ENCODE results near the gene LRIT3.

Gene LRIT3

GRCh38 chr4:109916027-109916409 is 68.1 kb downstream of the LRIT3 start:
- ChIA-PET CTCF (interaction anchor here (0.7 kb wide), 1 partner anchor 60 kb away, joined by 3 read pairs; no protein-coding TSS in a partner anchor), POLR2A (interaction anchor here (0.7 kb wide), 1 partner anchor 29 kb away, joined by 3 read pairs; no protein-coding TSS in a partner anchor)
- Histone ChIP-seq H3K9me3 (ENCODE audit: control extremely low read depth in 1 of 5, control insufficient read depth in 4 of 5, insufficient read depth in 2 of 5, low read depth in 1 of 5, low read length in 4 of 5) (no peaks in the 10 kb centered on the region), H3K4me3 (ENCODE audit: control insufficient read depth in 1 of 7, extremely low read depth in 1 of 7, insufficient read depth in 4 of 7, low read depth in 2 of 7, low read length in 6 of 7) (no peak overlapping the region), H3K27ac (ENCODE audit: insufficient read depth in 1 of 2, low read depth in 1 of 2, low read length in 2 of 2, poor library complexity in 1 of 2, severe bottlenecking in 2 of 2) (no peak overlapping the region), H3K27me3 (replicated peaks in 2 of 5; ENCODE audit: control insufficient read depth in 4 of 5, insufficient read depth in 5 of 5, low read length in 4 of 5) (no peaks in the 10 kb centered on the region), H3K4me1 (ENCODE audit: control extremely low read depth in 1 of 4, control insufficient read depth in 4 of 4, insufficient read depth in 4 of 4, low read length in 3 of 4) (peaks cover 7 to 17% (median 16%) of the 10 kb centered on the region in 4 experiments), H3K36me3 (ENCODE audit: control insufficient read depth in 4 of 4, insufficient read depth in 4 of 4, low read length in 3 of 4) (no peaks in the 10 kb centered on the region)
- whole genome bisulfite sequencing (ENCODE audit: insufficient coverage) = 86% methylated on average over 3 of the region's 4 CpGs
- DNase-seq = no peak

GRCh38 chr4:109921384-109921808 is 73.5 kb downstream of the LRIT3 start:
- Histone ChIP-seq H3K36me3 (ENCODE audit: control insufficient read depth in 4 of 4, insufficient read depth in 4 of 4, low read length in 3 of 4) (no peaks in the 10 kb centered on the region), H3K27ac (ENCODE audit: insufficient read depth in 1 of 2, low read depth in 1 of 2, low read length in 2 of 2, poor library complexity in 1 of 2, severe bottlenecking in 2 of 2) (no peak overlapping the region), H3K4me1 (ENCODE audit: control extremely low read depth in 1 of 4, control insufficient read depth in 4 of 4, insufficient read depth in 4 of 4, low read length in 3 of 4) (peaks cover 0 to 7% (median 4%) of the 10 kb centered on the region in 4 experiments), H3K4me3 (ENCODE audit: control insufficient read depth in 1 of 7, extremely low read depth in 1 of 7, insufficient read depth in 4 of 7, low read depth in 2 of 7, low read length in 6 of 7) (no peak overlapping the region), H3K27me3 (replicated peaks in 2 of 5; ENCODE audit: control insufficient read depth in 4 of 5, insufficient read depth in 5 of 5, low read length in 4 of 5) (no peaks in the 10 kb centered on the region), H3K9me3 (ENCODE audit: control extremely low read depth in 1 of 5, control insufficient read depth in 4 of 5, insufficient read depth in 2 of 5, low read depth in 1 of 5, low read length in 4 of 5) (no peaks in the 10 kb centered on the region)
- POLR2A ChIA-PET = no interaction called here
- WGBS (ENCODE audit: insufficient coverage) = no CpG with 5 or more reads among the region's 1 CpG
- CTCF ChIA-PET = no interaction called here
- peak in 2 of 3 donors; percentile 17 to 33 for DNase-seq

Measured in common myeloid progenitor, CD34-positive (primary cell).